Measurements from ENCODE around the gene NIPAL4.

Gene NIPAL4

DNA sequence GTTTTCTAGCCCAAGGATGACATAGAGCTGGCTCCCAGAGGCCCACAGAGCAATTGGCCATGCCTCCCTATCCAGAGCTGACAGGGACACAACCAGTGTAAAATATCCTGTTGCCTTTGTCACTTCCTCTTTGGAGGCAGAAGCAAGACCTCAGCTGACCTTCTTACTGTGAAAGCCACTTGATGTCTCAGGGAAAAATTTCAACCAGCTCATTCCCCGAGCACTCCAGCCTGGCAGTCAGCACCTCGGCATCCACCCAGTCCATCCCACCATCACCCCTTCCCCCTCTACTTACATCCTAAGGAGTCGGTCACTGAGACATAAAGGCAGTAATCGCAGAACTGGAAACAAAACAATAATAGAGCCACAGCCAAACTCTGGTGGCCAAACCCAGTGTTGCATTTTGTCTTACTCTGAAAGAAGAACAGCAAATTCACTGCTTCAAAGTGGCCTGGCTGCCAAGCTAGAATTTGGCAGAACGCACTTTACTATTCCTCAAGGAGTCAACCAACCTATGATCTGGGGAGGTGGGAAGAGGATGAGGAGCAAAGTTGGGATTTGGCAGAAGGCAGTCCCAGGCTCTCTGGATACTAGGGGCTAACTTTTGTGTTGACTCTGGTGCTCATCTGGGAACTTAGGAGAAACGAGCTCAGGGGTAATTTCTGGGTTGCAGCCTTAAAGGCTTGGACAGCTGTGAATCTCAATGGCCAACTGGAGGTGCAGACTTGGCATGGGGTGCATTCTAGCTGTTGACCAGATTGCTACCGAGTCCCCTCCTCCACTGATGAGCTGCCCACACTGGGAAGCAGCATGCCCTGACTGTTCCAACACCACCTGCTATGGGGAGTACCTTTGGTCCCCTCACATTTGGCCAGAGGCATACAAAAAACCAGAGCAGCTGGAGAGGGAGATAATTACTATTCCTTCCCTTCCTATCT, 13.6 kb downstream of the NIPAL4 start:
- no peak overlapping the region for H3K27ac ChIP-seq (ENCODE audit: extremely low read depth, low read depth, low read length)
- H3K4me3 ChIP-seq (ENCODE audit: low read depth, low read length) = no peak overlapping the region
- CTCF ChIA-PET = interaction anchor here (0.8 to 3.5 kb wide), 5 partner anchors 12 to 326 kb away, joined by 3 to 20 read pairs (median 3); no protein-coding TSS in a partner anchor
- H3K4me1 ChIP-seq (ENCODE audit: control insufficient read depth, insufficient read depth, low read length) = no peaks in the 10 kb centered on the region
- TF ChIP-seq, protein P1, sequence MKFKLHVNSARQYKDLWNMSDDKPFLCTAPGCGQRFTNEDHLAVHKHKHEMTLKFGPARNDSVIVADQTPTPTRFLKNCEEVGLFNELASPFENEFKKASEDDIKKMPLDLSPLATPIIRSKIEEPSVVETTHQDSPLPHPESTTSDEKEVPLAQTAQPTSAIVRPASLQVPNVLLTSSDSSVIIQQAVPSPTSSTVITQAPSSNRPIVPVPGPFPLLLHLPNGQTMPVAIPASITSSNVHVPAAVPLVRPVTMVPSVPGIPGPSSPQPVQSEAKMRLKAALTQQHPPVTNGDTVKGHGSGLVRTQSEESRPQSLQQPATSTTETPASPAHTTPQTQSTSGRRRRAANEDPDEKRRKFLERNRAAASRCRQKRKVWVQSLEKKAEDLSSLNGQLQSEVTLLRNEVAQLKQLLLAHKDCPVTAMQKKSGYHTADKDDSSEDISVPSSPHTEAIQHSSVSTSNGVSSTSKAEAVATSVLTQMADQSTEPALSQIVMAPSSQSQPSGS (tag by site-specific recombination; IDR thresholded peaks at IDR 0.05; ENCODE audit: low read depth) = no peak
- TF ChIP-seq ZNF776 (tag by site-specific recombination; IDR thresholded peaks at IDR 0.05; ENCODE audit: borderline replicate concordance) (no peak), ZNF510 (tag by site-specific recombination; IDR thresholded peaks at IDR 0.05; ENCODE audit: insufficient replicate concordance) (no peak), ZNF155 (tag by site-specific recombination; IDR thresholded peaks at IDR 0.05) (no peak)
- H3K9me3 ChIP-seq (ENCODE audit: control insufficient read depth, insufficient read depth, low read depth, low read length) = no peaks in the 10 kb centered on the region
- no peaks in the 10 kb centered on the region for H3K36me3 ChIP-seq (ENCODE audit: control insufficient read depth in 2 of 2, insufficient read depth in 1 of 2, low read length in 2 of 2)
- POLR2A ChIA-PET = no interaction called here

DNA sequence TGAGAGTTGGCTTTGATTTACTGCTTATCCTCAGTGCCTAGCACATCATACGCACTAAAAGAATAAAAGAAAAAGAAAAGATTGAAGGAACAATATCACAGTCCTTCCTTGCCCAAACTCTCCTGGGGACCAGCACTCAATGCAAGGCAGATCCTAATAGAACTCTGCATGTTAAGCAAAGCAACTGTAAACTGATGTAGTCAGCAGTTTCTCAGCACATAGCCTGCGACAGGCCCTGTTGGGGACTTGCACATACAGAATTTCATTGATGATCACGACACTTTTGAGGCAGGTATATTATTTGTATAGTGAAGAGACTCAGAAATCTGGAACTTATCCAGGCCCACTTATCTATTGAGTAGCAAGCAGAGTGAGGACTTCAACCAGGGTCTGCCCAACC, 15.4 kb downstream of the NIPAL4 start:
- ChIA-PET POLR2A (no interaction called here), CTCF (interaction anchor here (0.6 to 0.9 kb wide), 3 partner anchors 29 to 328 kb away, joined by 3 read pairs; no protein-coding TSS in a partner anchor)
- H3K4me1 ChIP-seq (ENCODE audit: control insufficient read depth, insufficient read depth, low read length) = no peaks in the 10 kb centered on the region
- H3K36me3 ChIP-seq (ENCODE audit: control insufficient read depth in 2 of 2, insufficient read depth in 1 of 2, low read length in 2 of 2) = no peaks in the 10 kb centered on the region
- no peaks in the 10 kb centered on the region for H3K9me3 ChIP-seq (ENCODE audit: control insufficient read depth, insufficient read depth, low read depth, low read length)
- no peak overlapping the region for H3K4me3 ChIP-seq (ENCODE audit: low read depth, low read length)
- TF ChIP-seq ZNF510 (tag by site-specific recombination; IDR thresholded peaks at IDR 0.05; ENCODE audit: insufficient replicate concordance) (no peak), ZNF274 (IDR thresholded peaks at IDR 0.05; ENCODE audit: low read length) (no peak), ZNF274 (tag by site-specific recombination; IDR thresholded peaks at IDR 0.05; ENCODE audit: borderline replicate concordance) (no peak), ZNF610 (tag by site-specific recombination; IDR thresholded peaks at IDR 0.05; ENCODE audit: borderline replicate concordance) (no peak)
- no peak overlapping the region for H3K27ac ChIP-seq (ENCODE audit: extremely low read depth, low read depth, low read length)

DNA sequence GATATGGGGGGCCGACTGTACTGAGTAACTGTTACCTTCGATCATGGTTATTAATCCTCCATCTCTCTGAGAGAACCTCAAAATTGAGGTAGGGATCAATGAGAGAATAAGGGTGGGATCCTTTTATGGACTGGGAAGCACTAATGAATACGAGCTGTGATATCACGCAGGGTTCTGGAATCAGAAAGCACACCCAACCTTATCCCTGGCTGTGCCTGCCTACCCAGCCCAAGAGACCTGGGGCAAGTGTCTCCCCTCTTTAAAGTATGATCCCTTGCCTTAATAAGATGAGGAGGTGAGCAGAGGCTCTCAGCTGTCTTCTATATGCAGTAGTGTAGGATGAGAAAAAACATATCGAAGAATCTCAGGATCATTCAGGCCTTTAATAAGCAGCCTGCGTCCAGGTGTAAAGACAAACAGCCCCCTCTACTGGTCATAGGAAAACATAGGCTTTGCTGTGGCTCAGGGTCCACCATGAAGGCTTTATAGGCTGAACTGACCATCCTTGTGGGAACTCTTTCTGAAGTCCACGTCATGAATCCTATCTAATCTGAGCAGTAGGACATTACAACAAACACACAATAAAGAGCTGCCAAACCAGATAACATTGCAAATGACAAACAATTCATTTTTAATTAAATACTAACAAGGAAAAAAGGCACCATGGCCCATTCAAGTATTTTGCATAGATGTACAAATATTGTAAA, 16.8 kb downstream of the NIPAL4 start:
- no peaks in the 10 kb centered on the region for H3K4me1 ChIP-seq (ENCODE audit: control insufficient read depth, insufficient read depth, low read length)
- no peaks in the 10 kb centered on the region for H3K9me3 ChIP-seq (ENCODE audit: control insufficient read depth, insufficient read depth, low read depth, low read length)
- CTCF ChIA-PET = interaction anchor here (0.6 to 3.5 kb wide), 38 partner anchors 8 to 319 kb away, joined by 3 to 21 read pairs (median 4); partner anchors contain the start of gene LSM11
- TF ChIP-seq ZNF555 (tag by site-specific recombination; conservative IDR thresholded peaks at IDR 0.05) = no peak
- TF ChIP-seq ZNF521 (tag by site-specific recombination; IDR thresholded peaks at IDR 0.05) = no peak
- TF ChIP-seq, protein P2, sequence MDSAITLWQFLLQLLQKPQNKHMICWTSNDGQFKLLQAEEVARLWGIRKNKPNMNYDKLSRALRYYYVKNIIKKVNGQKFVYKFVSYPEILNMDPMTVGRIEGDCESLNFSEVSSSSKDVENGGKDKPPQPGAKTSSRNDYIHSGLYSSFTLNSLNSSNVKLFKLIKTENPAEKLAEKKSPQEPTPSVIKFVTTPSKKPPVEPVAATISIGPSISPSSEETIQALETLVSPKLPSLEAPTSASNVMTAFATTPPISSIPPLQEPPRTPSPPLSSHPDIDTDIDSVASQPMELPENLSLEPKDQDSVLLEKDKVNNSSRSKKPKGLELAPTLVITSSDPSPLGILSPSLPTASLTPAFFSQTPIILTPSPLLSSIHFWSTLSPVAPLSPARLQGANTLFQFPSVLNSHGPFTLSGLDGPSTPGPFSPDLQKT (IDR thresholded peaks at IDR 0.05; ENCODE audit: borderline replicate concordance, low read depth, low read length) = no peak
- TF ChIP-seq, protein P3, sequence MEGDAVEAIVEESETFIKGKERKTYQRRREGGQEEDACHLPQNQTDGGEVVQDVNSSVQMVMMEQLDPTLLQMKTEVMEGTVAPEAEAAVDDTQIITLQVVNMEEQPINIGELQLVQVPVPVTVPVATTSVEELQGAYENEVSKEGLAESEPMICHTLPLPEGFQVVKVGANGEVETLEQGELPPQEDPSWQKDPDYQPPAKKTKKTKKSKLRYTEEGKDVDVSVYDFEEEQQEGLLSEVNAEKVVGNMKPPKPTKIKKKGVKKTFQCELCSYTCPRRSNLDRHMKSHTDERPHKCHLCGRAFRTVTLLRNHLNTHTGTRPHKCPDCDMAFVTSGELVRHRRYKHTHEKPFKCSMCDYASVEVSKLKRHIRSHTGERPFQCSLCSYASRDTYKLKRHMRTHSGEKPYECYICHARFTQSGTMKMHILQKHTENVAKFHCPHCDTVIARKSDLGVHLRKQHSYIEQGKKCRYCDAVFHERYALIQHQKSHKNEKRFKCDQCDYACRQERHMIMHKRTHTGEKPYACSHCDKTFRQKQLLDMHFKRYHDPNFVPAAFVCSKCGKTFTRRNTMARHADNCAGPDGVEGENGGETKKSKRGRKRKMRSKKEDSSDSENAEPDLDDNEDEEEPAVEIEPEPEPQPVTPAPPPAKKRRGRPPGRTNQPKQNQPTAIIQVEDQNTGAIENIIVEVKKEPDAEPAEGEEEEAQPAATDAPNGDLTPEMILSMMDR (tag by site-specific recombination; IDR thresholded peaks at IDR 0.05) = peak; percentile 70; the same call in 1 of the 2 replicates
- TF ChIP-seq ZNF654 (tag by site-specific recombination; IDR thresholded peaks at IDR 0.05; ENCODE audit: low read depth) = peak; percentile 96
- TF ChIP-seq ZNF404 (tag by site-specific recombination; IDR thresholded peaks at IDR 0.05) = no peak
- no peak for TF ChIP-seq ZNF596 (tag by site-specific recombination; IDR thresholded peaks at IDR 0.05)
- H3K36me3 ChIP-seq (ENCODE audit: control insufficient read depth in 2 of 2, insufficient read depth in 1 of 2, low read length in 2 of 2) = no peaks in the 10 kb centered on the region
- no peak overlapping the region for H3K27ac ChIP-seq (ENCODE audit: extremely low read depth, low read depth, low read length)
- H3K4me3 ChIP-seq (ENCODE audit: low read depth, low read length) = no peak overlapping the region
- POLR2A ChIA-PET = no interaction called here
